ENCODE measurements around the gene TOPORS.

TOPORS gene

DNA sequence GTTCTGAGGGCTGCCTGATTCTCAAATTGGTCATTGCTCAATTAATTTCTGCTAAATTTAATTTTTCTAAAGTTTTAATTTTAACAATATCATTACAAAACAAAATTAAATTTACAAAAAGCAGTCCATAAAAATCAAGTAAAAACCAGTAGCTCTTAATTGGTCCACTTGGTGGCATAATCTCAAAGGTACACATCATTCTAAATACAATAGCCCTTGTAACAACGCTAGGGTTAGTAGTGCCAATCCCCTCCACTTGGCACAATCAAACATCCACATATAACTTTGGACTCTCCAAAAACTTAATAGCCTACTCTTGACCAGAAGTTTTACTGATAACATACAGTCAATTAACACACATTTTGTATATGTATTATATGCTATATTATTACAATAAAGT lies 22.5 kb upstream of the TOPORS start:
- no peak for DNase-seq (ENCODE audit: extremely low read depth, low read depth)
- TF ChIP-seq, protein P1, sequence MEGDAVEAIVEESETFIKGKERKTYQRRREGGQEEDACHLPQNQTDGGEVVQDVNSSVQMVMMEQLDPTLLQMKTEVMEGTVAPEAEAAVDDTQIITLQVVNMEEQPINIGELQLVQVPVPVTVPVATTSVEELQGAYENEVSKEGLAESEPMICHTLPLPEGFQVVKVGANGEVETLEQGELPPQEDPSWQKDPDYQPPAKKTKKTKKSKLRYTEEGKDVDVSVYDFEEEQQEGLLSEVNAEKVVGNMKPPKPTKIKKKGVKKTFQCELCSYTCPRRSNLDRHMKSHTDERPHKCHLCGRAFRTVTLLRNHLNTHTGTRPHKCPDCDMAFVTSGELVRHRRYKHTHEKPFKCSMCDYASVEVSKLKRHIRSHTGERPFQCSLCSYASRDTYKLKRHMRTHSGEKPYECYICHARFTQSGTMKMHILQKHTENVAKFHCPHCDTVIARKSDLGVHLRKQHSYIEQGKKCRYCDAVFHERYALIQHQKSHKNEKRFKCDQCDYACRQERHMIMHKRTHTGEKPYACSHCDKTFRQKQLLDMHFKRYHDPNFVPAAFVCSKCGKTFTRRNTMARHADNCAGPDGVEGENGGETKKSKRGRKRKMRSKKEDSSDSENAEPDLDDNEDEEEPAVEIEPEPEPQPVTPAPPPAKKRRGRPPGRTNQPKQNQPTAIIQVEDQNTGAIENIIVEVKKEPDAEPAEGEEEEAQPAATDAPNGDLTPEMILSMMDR (IDR thresholded peaks at IDR 0.05; ENCODE audit: low read depth, low read length): no peak

DNA sequence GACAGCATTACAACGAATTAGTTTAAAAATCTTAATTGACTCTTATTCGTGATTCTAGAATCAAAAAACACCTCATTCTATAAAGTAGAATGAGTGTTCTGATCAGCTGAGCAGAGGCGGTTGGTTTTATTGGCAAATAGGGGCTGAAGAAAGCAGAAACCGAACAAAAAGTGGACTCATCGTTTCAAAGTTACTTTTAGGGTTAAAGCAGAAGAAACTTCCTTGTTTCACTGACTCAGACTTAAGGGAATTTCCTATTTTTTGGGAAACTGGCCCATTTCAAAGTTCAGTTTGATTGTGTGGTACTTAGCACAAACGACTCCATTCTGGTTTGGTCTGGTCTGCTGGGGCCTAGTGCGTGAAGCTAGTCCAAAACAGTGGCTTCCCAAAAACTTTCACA lies 21.4 kb upstream of the TOPORS start:
- TF ChIP-seq, protein P1 (IDR thresholded peaks at IDR 0.05; ENCODE audit: low read depth, low read length): no peak
- DNase-seq (ENCODE audit: extremely low read depth, low read depth): no peak

DNA sequence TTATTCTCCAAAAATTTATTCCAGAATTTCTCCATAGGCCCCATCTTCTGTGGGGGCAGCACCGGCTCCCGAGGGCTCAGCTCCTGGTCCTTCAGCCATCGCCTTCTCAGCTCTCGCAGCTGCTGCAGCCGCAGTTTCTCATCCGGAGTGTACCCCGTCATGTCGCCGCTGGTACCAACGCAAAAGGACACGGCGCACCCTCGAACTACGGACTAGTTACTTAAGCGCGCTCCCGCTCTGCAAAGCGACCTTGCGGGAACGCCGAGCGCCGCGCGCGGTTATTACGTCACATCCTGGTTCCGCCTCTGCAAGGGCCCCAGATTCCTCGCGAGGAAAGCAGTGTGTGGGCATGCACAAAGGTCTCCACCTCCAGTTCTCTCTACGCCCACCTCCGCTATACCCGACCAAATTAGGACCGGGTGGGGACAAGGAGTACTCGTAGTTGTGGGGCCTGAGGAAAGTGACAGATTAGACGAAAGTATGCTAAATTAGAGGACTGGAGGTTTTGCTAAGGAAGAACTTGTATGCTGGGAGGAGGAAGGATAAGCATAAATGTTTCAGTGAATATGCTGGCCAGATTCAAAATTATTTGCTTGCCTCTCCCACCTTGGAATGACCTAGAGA lies 20.6 kb upstream of the TOPORS start, which contains the start of gene NDUFB6:
TSS of gene NDUFB6 (minus strand) at position 260 of the 624 bp plus-strand sequence. CDS start at position 161, 99 bp downstream.
- peak; percentile 60 for DNase-seq (ENCODE audit: extremely low read depth, low read depth)
- TF ChIP-seq, protein P1 (IDR thresholded peaks at IDR 0.05; ENCODE audit: low read depth, low read length): no peak; the same call in 1 of the 2 replicates

DNA sequence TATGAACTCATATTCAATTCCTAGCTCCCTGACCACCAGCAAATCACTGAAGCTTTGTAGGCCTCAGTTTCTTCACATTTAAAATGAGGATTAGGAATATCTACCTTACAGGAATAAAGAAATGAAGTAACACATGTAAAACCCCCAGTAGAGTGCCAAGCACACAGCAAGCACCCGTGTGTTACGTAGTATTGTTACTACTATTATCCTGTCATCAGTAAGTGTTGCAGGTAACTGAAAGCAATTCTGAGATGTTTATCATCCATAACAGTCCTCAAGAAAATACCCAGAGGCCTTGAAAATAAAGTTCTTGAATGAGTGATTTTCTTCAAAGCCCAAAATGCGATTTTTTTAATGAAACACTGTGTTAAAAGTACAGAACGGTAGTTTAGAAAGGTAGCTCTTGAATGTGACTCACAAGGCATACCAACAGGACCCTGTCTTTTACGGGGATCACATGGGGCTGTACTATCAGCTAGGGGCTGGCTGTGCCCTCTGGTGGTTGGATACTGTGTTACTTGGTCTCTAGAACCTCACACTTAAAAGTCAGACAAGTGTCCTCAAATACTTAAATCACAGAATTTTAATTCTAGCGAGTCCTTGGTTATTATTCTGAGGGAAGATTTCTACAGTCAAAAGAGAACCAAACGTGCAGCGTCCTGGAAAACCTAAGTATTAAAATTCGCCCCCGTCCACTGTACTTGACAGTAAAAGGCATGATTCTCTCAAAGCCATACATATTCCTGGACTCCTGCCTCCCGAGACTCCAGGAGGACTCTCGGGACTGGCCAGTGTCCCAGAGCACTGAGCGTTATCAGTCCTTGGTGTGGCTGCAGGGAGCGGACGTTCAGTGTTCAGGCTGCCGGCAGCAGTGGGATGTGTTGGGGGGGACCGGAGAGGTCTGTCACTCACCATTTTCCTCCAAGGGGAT lies 19.8 kb upstream of the TOPORS start:
- TF ChIP-seq, protein P1 (IDR thresholded peaks at IDR 0.05; ENCODE audit: low read depth, low read length): peak; percentile 74

DNA sequence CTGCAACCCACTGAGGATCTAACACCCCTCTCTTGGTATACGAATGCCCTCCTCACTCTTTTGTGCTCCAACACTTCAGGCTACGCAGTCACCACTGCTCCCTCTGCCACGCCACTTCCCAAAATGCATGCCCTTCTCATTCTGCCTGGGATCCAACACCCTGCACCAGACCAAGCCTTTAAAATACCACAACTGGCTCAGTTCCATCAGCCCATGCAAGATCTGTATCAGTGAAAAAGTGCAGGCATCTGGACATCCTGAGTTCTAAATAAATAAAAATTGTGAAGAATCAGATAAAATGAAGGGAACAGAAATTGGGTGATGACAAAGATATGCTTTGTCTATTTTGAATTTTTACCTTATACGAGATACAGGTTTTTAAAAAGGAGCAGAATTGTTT lies 17.9 kb upstream of the TOPORS start:
- TF ChIP-seq, protein P1 (IDR thresholded peaks at IDR 0.05; ENCODE audit: low read depth, low read length): no peak
- no peak for DNase-seq (ENCODE audit: extremely low read depth, low read depth)

More for the DNA sequence above, 19.8 kb upstream of the TOPORS start:
- DNase-seq (ENCODE audit: extremely low read depth, low read depth): no peak

DNA sequence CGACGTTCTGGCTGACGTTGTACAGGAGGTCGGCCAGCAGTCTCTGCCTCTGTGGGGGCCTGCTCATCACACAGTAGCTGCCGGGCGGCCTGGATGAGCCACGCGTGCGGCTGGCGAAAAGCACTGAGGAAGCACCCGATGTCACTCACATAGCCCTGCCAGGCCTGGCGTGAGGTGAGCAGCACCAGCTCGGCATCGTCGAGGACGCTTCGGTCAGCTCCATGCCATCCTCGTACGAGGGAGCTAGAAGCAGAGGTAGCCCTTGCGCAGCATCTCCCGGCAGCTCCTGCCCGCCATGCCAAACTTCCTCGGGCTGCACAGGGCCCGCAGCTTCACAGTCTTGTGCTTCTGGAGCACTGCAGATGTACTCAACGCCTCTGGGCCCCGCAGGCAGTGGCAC lies 14.4 kb upstream of the TOPORS start:
- no peak for DNase-seq (ENCODE audit: extremely low read depth, low read depth)
- TF ChIP-seq, protein P1 (IDR thresholded peaks at IDR 0.05; ENCODE audit: low read depth, low read length): no peak

DNA sequence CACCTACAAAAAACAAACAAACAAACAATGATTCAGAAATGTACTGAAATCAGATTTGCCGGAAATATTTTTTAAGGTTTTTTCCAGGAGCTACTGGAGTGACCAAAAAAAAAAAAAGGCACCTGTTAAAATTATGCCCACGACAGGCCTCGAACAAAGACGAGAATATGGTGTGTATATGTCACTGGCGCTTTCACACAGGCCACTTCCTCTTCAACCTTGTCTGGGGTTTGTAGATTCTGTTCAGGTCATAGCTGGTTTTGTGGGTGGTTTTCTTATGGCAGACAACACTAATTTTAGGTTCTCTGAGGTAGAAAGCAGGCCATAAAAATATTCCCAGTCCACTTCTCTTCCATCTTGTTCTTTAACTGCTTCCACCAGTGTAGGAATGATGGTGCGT lies 13.6 kb upstream of the TOPORS start:
- no peak for DNase-seq (ENCODE audit: extremely low read depth, low read depth)
- TF ChIP-seq, protein P1 (IDR thresholded peaks at IDR 0.05; ENCODE audit: low read depth, low read length): no peak
